IMR-90 (cell line): ENCODE data around the gene DNAH5. TPM values are rescaled to one million over a fixed set of nuclear protein-coding genes. Genes with fewer than 3 reads are reported as not detected.

ENCODE experiments used
- ATAC-seq: fragments of 200-7000 bp; cut with Tn5 transposase; 2 replicates; pipeline ENCODE4 v1.9.1; 2020; ENCODE audit warnings: low read depth, mild to moderate bottlenecking, moderate library complexity
- BruUV-seq: library from RNA; stranded (reverse); fragments of 400-500 nt; replicated peaks from 2 replicates; lab custom pipeline; 2021; lab: Mats Ljungman, UMichigan
- CTCF ChIA-PET: fragments of 300-600 bp; formaldehyde crosslinking; extraction: SDS; loops from one replicate; lab custom pipeline; 2021; ENCODE audit warnings: antibody characterized with exemption; lab: Yijun Ruan, JAX
- POLR2A ChIA-PET: fragments of 300-600 bp; sonication (Branson Sonifier 250); formaldehyde crosslinking; loops from one replicate; lab custom pipeline; 2022; ENCODE audit warnings: antibody characterized with exemption; ENCODE audit not compliant: unreplicated experiment; lab: Charles Lee
- DNase-seq: peaks from one replicate; pipeline ENCODE4 v3.0.0; 2013
- H2AFZ ChIP-seq: replicated peaks from 2 replicates; pipeline ENCODE3; 2013; ENCODE audit warnings: low read length, mild to moderate bottlenecking; ENCODE audit not compliant: poor library complexity
- H2AK5ac ChIP-seq: 2 replicates; pipeline ENCODE4 v1.6.1; 2013; ENCODE audit warnings: low read depth, low read length, inconsistent platforms
- H2AK9ac ChIP-seq: replicated peaks from 2 replicates; pipeline ENCODE3; 2013; ENCODE audit warnings: mild to moderate bottlenecking, low read depth, low read length, moderate library complexity; ENCODE audit not compliant: poor library complexity
- H2BK120ac ChIP-seq: 2 replicates; pipeline ENCODE4 v1.6.1; 2013; ENCODE audit warnings: low read depth, low read length, inconsistent platforms
- H2BK15ac ChIP-seq: 3 replicates; pipeline ENCODE4 v1.6.1; 2013; ENCODE audit warnings: low read depth, low read length, inconsistent platforms
- H2BK20ac ChIP-seq: 2 replicates; pipeline ENCODE4 v1.6.1; 2013; ENCODE audit warnings: low read depth, mild to moderate bottlenecking, inconsistent platforms, low read length, moderate library complexity
- H2BK5ac ChIP-seq: 2 replicates; pipeline ENCODE4 v1.6.1; 2013; ENCODE audit warnings: mild to moderate bottlenecking, low read depth, low read length, inconsistent platforms; ENCODE audit not compliant: poor library complexity, severe bottlenecking
- H3K14ac ChIP-seq: replicated peaks from 2 replicates; pipeline ENCODE4 v1.6.1; 2013; ENCODE audit warnings: low read depth, low read length, inconsistent platforms
- H3K18ac ChIP-seq: 2 replicates; pipeline ENCODE4 v1.6.1; 2013; ENCODE audit warnings: low read depth, low read length, control low read depth
- H3K23ac ChIP-seq: 2 replicates; pipeline ENCODE4 v1.6.1; 2013; ENCODE audit warnings: low read depth, low read length, inconsistent platforms
- H3K27ac ChIP-seq: 2 replicates; pipeline ENCODE4 v1.5.1; 2013; ENCODE audit warnings: mild to moderate bottlenecking, control low read depth, low read length; ENCODE audit not compliant: insufficient read depth
- H3K27me3 ChIP-seq: 2 replicates; pipeline ENCODE4 v1.6.1; 2013; ENCODE audit warnings: low read length; ENCODE audit not compliant: control insufficient read depth, insufficient read depth
- H3K36me3 ChIP-seq: 2 replicates; pipeline ENCODE4 v1.6.1; 2013; ENCODE audit warnings: low read length, mixed read lengths; ENCODE audit not compliant: control insufficient read depth, insufficient read depth
- H3K4ac ChIP-seq: 2 replicates; pipeline ENCODE4 v1.6.1; 2013; ENCODE audit warnings: low read depth, low read length, inconsistent platforms
- H3K4me1 ChIP-seq: 2 replicates; pipeline ENCODE4 v1.6.1; 2013; ENCODE audit warnings: low read length, mixed read lengths; ENCODE audit not compliant: control insufficient read depth, insufficient read depth
- H3K4me2 ChIP-seq: 2 replicates; pipeline ENCODE4 v1.6.1; 2013; ENCODE audit warnings: low read depth, mild to moderate bottlenecking, control low read depth, low read length, moderate library complexity
- H3K4me3 ChIP-seq: 2 replicates; pipeline ENCODE4 v1.5.1; 2013; ENCODE audit warnings: low read depth, mild to moderate bottlenecking, control low read depth, low read length, moderate library complexity; ENCODE audit not compliant: insufficient read depth
- H3K56ac ChIP-seq: 2 replicates; pipeline ENCODE4 v1.6.1; 2013; ENCODE audit warnings: low read length, inconsistent platforms; ENCODE audit not compliant: insufficient read depth; ENCODE audit errors: extremely low read depth
- H3K79me1 ChIP-seq, 2 experiments: 2 replicates each; pipeline ENCODE4 v1.6.1; 2013; ENCODE audit warnings: low read length in 2 of 2, inconsistent platforms in 1 of 2, low read depth in 1 of 2
- H3K9ac ChIP-seq: 2 replicates; pipeline ENCODE4 v1.6.1; 2013; ENCODE audit warnings: low read depth, low read length, control low read depth
- H3K9me1 ChIP-seq: 2 replicates; pipeline ENCODE4 v1.6.1; 2013; ENCODE audit warnings: low read length, inconsistent platforms; ENCODE audit not compliant: insufficient read depth
- H3K9me3 ChIP-seq: 2 replicates; pipeline ENCODE4 v1.6.1; 2013; ENCODE audit warnings: low read length; ENCODE audit not compliant: control insufficient read depth, insufficient read depth
- H4K20me1 ChIP-seq: 2 replicates; pipeline ENCODE4 v1.6.1; 2013; ENCODE audit warnings: low read length, inconsistent platforms; ENCODE audit not compliant: insufficient read depth
- H4K5ac ChIP-seq: 2 replicates; pipeline ENCODE4 v1.6.1; 2013; ENCODE audit warnings: mild to moderate bottlenecking, low read depth, low read length, control low read depth
- H4K8ac ChIP-seq, 2 experiments: 2 replicates each; pipeline ENCODE4 v1.6.1; 2013; ENCODE audit warnings: low read depth in 2 of 2, low read length in 2 of 2, control low read depth in 1 of 2, inconsistent platforms in 1 of 2
- H4K91ac ChIP-seq: 2 replicates; pipeline ENCODE4 v1.6.1; 2013; ENCODE audit warnings: low read depth, low read length, inconsistent platforms; ENCODE audit not compliant: insufficient read depth
- MAZ ChIP-seq: IDR thresholded peaks from 2 replicates; pipeline ENCODE4 v1.6.1; 2012; ENCODE audit warnings: low read depth, mild to moderate bottlenecking, low read length, improper control_type of control experiment, moderate library complexity, borderline replicate concordance
- POLR2A ChIP-seq: IDR thresholded peaks from 2 replicates; pipeline ENCODE4 v1.6.1; 2012; ENCODE audit warnings: mild to moderate bottlenecking, low read depth, low read length
- WGBS, 2 experiments: methylation state at CpG; one replicate each; pipeline versions ENCODE4 v1.1.5 to v1.1.7; 2013; ENCODE audit warnings: missing lambda C conversion rate in 2 of 2; ENCODE audit not compliant: insufficient read length in 1 of 2; ENCODE audit errors: extremely low coverage in 2 of 2; 5-methylcytosine and 5-hydroxymethylcytosine counted together
- dilution Hi-C: fragments of 300-500 bp; cut with HindIII; formaldehyde crosslinking; loops from one replicate; pipeline ENCODE4 v1.14.3; 2018; ENCODE audit warnings: low sequenced_read_pairs; ENCODE audit not compliant: unreplicated experiment
- in situ Hi-C: fragments of 300-500 bp; cut with MboI; formaldehyde crosslinking; loops from 3 replicates; pipeline ENCODE4 v1.14.3; 2019; ENCODE audit warnings: low sequenced_read_pairs, inconsistent platforms, mixed read lengths
- intact Hi-C: fragments of 100-400 bp; cut with micrococcal nuclease; formaldehyde crosslinking; loops from 2 replicates; pipeline ENCODE4 v1.10.0; 2022
- polyA plus RNA-seq, 3 experiments: library from polyadenylated mRNA; depleted of rRNA; stranded (reverse); fragments of >200 nt; gene quantifications; 2 replicates each; pipeline ENCODE4 v1.2.3, GENCODE V29; 2012; ENCODE audit warnings: low replicate concordance in 1 of 3
- total RNA-seq: library from RNA; depleted of rRNA; stranded (reverse); fragments of >200 nt; gene quantifications from 2 replicates; pipeline ENCODE4 v1.2.3, GENCODE V29; 2012

DNAH5 gene
- total and polyA plus RNA-seq, 2 of the 4 experiments (the other 2 are of a cell fraction), result 1.9 to 4.3 TPM

GRCh38 chr5:13816126-13816525 is 128.4 kb downstream of the DNAH5 start:
- Histone ChIP-seq H3K18ac (no peak overlapping the region), H3K9me3 (no peaks in the 10 kb centered on the region), H3K4me3 (no peak overlapping the region), H3K14ac (no peak overlapping the region), H2AK9ac (no peak overlapping the region), H4K20me1 (no peaks in the 10 kb centered on the region), H3K4me2 (no peak overlapping the region), H3K36me3 (peaks cover 10% of the 10 kb centered on the region), H2BK5ac (no peak overlapping the region), H4K5ac (no peak overlapping the region), H3K27me3 (no peaks in the 10 kb centered on the region), H2BK120ac (no peak overlapping the region), H2AFZ (no peak overlapping the region), H3K9ac (no peak overlapping the region), H3K56ac (no peak overlapping the region), H2BK20ac (no peak overlapping the region), H4K8ac (no peak overlapping the region), H3K23ac (no peak overlapping the region), H3K4ac (no peak overlapping the region), H3K4me1 (no peaks in the 10 kb centered on the region), H4K91ac (no peak overlapping the region), H3K79me1 (no peaks in the 10 kb centered on the region), H2AK5ac (no peak overlapping the region), H3K9me1 (no peaks in the 10 kb centered on the region), H3K27ac (no peak overlapping the region), H2BK15ac (no peak overlapping the region)
- no peak for TF ChIP-seq POLR2A
- no peak for TF ChIP-seq MAZ
- no peak for DNase-seq
- ATAC-seq, result no peak
- no TSS peak for BruUV-seq
- dilution Hi-C loops (no loop called here), intact Hi-C loops (no loop called here), in situ Hi-C loops (no loop called here)
- WGBS, 2 experiments, result no CpG with 5 or more reads among the region's 2 CpGs
- CTCF ChIA-PET, result no interaction called here
- POLR2A ChIA-PET, result no interaction called here
